Stimulated activated CD4-positive, alpha-beta T cell treated with anti-CD3 and anti-CD28 coated beads, Interleukin-12 subunit alpha, Interleukin-12 subunit beta, amount 100 ng/mL, for 24 hours (primary cell): Measurements from ENCODE around the gene C9orf50.
"Not testable (repeated sequence)": the region's sequence is repeated elsewhere in the genome, so short reads cannot be mapped to it uniquely, and the experiment has no call there.

Experiments used
- DNase-seq, 2 experiments: peaks; one replicate each; pipeline ENCODE4 v3.0.0-alpha.2; 2020; ENCODE audit warnings: low read depth in 2 of 2

C9orf50 gene

GRCh38 chr9:129648092-129648763 is 27.3 kb upstream of the C9orf50 start:
- DNase-seq: no peak

GRCh38 chr9:129647635-129648034 is 26.7 kb upstream of the C9orf50 start:
- DNase-seq: no peak

GRCh38 chr9:129646654-129647053 is 25.8 kb upstream of the C9orf50 start:
- no peak for DNase-seq

- DNase-seq: no peak
Observed at GRCh38 chr9:129646252-129646651, 25.4 kb upstream of the C9orf50 start.

- no peak for DNase-seq
Observed at GRCh38 chr9:129644902-129645301, 24.0 kb upstream of the C9orf50 start.

GRCh38 chr9:129644365-129644764 is 23.5 kb upstream of the C9orf50 start:
- DNase-seq: no peak

GRCh38 chr9:129643706-129644105 is 22.8 kb upstream of the C9orf50 start:
- no peak for DNase-seq

- peak; percentile 88 to 97 for DNase-seq
Observed at GRCh38 chr9:129641750-129642585, 21.1 kb upstream of the C9orf50 start, which contains the start of gene ASB6. ASB6 (minus strand) TSS chr9:129642151; CDS start chr9:129641999, 152 bp downstream.

- DNase-seq: no peak
Observed at GRCh38 chr9:129640871-129641749, 20.2 kb upstream of the C9orf50 start.

- no peak for DNase-seq
Observed at GRCh38 chr9:129640086-129640870, 19.4 kb upstream of the C9orf50 start.

GRCh38 chr9:129639756-129640085 is 18.8 kb upstream of the C9orf50 start:
- DNase-seq: no peak

GRCh38 chr9:129639034-129639630 is 18.2 kb upstream of the C9orf50 start:
- DNase-seq: no peak

GRCh38 chr9:129637673-129638439 is 17.0 kb upstream of the C9orf50 start:
- no peak for DNase-seq

- DNase-seq: no peak
Observed at GRCh38 chr9:129637102-129637501, 16.2 kb upstream of the C9orf50 start.

GRCh38 chr9:129636343-129636742 is 15.4 kb upstream of the C9orf50 start:
- not testable (repeated sequence) for DNase-seq

GRCh38 chr9:129635099-129636065 is 14.5 kb upstream of the C9orf50 start:
- DNase-seq: no peak

GRCh38 chr9:129633848-129634247 is 12.9 kb upstream of the C9orf50 start:
- no peak for DNase-seq

GRCh38 chr9:129633207-129633606 is 12.3 kb upstream of the C9orf50 start:
- no peak for DNase-seq

- DNase-seq: no peak
Observed at GRCh38 chr9:129632460-129632859, 11.6 kb upstream of the C9orf50 start.
